H1 (cell line): ENCODE measurements around the gene MMP21. TPM values are rescaled to one million over a fixed set of nuclear protein-coding genes. Genes with fewer than 3 reads are reported as not detected.

Experiments used
- CTCF ChIA-PET: fragments of 300-600 bp; sonication (Branson Sonifier 250); formaldehyde crosslinking; loops from one replicate; lab custom pipeline; 2021; ENCODE audit not compliant: partially characterized antibody; lab: Charles Lee
- POLR2A ChIA-PET: fragments of 300-600 bp; sonication (Branson Sonifier 250); formaldehyde crosslinking; loops from one replicate; lab custom pipeline; 2021; ENCODE audit warnings: inconsistent platforms; ENCODE audit not compliant: partially characterized antibody; lab: Charles Lee
- DNase-seq, 2 experiments: peaks; one replicate each; pipeline versions ENCODE4 v3.0.0 to v3.0.0-alpha.2; 2010 to 2022; ENCODE audit warnings: low spot score in 2 of 2, low read depth in 1 of 2, mixed read lengths in 1 of 2
- FAIRE-seq: peaks from 2 replicates; lab custom pipeline; 2011; peaks lifted over from hg19 to GRCh38; lab: Jason Lieb, UNC
- H2AFZ ChIP-seq: 2 replicates; pipeline ENCODE4 v1.8.1; 2012; ENCODE audit warnings: low read length, inconsistent platforms
- H2AK5ac ChIP-seq: 2 replicates; pipeline ENCODE4 v1.6.1; 2013; ENCODE audit warnings: low read depth, low read length
- H2BK120ac ChIP-seq: replicated peaks from 2 replicates; pipeline ENCODE3; 2013; ENCODE audit warnings: low read depth, low read length, inconsistent platforms
- H2BK12ac ChIP-seq: 2 replicates; pipeline ENCODE4 v1.6.1; 2013; ENCODE audit warnings: low read depth, low read length
- H2BK15ac ChIP-seq: 2 replicates; pipeline ENCODE4 v1.6.1; 2013; ENCODE audit warnings: low read length
- H2BK20ac ChIP-seq: 2 replicates; pipeline ENCODE4 v1.6.1; 2013; ENCODE audit warnings: low read length
- H2BK5ac ChIP-seq: 2 replicates; pipeline ENCODE4 v1.6.1; 2013; ENCODE audit warnings: low read depth, low read length
- H3K14ac ChIP-seq: 2 replicates; pipeline ENCODE4 v1.6.1; 2013; ENCODE audit warnings: inconsistent platforms; ENCODE audit not compliant: insufficient read length
- H3K18ac ChIP-seq: 2 replicates; pipeline ENCODE4 v1.6.1; 2013; ENCODE audit warnings: low read length; ENCODE audit errors: extremely low read depth
- H3K23ac ChIP-seq: 2 replicates; pipeline ENCODE4 v1.6.1; 2013; ENCODE audit warnings: inconsistent platforms; ENCODE audit not compliant: insufficient read length
- H3K23me2 ChIP-seq: 2 replicates; pipeline ENCODE4 v1.6.1; 2013; ENCODE audit warnings: low read depth, low read length
- H3K27ac ChIP-seq: 2 replicates; pipeline ENCODE4 v1.6.1; 2011; ENCODE audit warnings: low read depth, low read length, inconsistent platforms
- H3K27me3 ChIP-seq, 4 experiments: replicated peaks in 1 of 4; 1 replicate in 1 of 4; 2 replicates in 3 of 4; pipeline versions ENCODE4 v1.6.1 to v1.8.1; 2011 to 2013; ENCODE audit warnings: low read length in 3 of 4, mild to moderate bottlenecking in 3 of 4, inconsistent platforms in 2 of 4, mixed read lengths in 2 of 4, moderate library complexity in 1 of 4; ENCODE audit not compliant: control insufficient read depth in 3 of 4, insufficient read depth in 3 of 4; ENCODE audit errors: extremely low read depth in 1 of 4
- H3K36me3 ChIP-seq, 4 experiments: 2 replicates each; pipeline versions ENCODE4 v1.6.1 to v1.8.1; 2011 to 2013; ENCODE audit warnings: mild to moderate bottlenecking in 4 of 4, low read length in 3 of 4, moderate library complexity in 2 of 4, control low read depth in 1 of 4, inconsistent platforms in 1 of 4; ENCODE audit not compliant: insufficient read depth in 4 of 4, control insufficient read depth in 2 of 4
- H3K4ac ChIP-seq: replicated peaks from 2 replicates; pipeline ENCODE3; 2013; ENCODE audit warnings: low read length, low read depth, mixed read lengths, inconsistent platforms; ENCODE audit not compliant: insufficient read length
- H3K4me1 ChIP-seq, 4 experiments: replicated peaks in 1 of 4; 1 replicate in 1 of 4; 2 replicates in 3 of 4; pipeline versions ENCODE4 v1.6.1 to v1.8.1; 2011 to 2013; ENCODE audit warnings: low read length in 3 of 4, inconsistent platforms in 2 of 4, mixed read lengths in 1 of 4; ENCODE audit not compliant: insufficient read depth in 4 of 4, control insufficient read depth in 3 of 4
- H3K4me2 ChIP-seq, 2 experiments: 2 replicates each; pipeline versions ENCODE4 v1.6.1 to v1.8.1; 2011 to 2013; ENCODE audit warnings: low read depth in 2 of 2, low read length in 2 of 2, control low read depth in 1 of 2, inconsistent platforms in 1 of 2, mild to moderate bottlenecking in 1 of 2; ENCODE audit not compliant: insufficient read depth in 1 of 2
- H3K4me3 ChIP-seq, 4 experiments: fragments of 200-600, 300-600 bp in 1 of 4; sonication (generic), shearing (Covaris generic), sonication (Bioruptor Twin) in 1 of 4; 2 replicates each; pipeline versions ENCODE4 v1.5.1 to v1.8.1; 2011 to 2016; ENCODE audit warnings: low read length in 4 of 4, low read depth in 3 of 4, control low read depth in 2 of 4, inconsistent platforms in 2 of 4, mild to moderate bottlenecking in 2 of 4, mixed read lengths in 1 of 4, moderate library complexity in 1 of 4; ENCODE audit not compliant: insufficient read depth in 2 of 4; ENCODE audit errors: extremely low read depth in 1 of 4
- H3K56ac ChIP-seq: replicated peaks from 2 replicates; pipeline ENCODE3; 2013; ENCODE audit warnings: low read depth, mild to moderate bottlenecking, mixed read lengths, low read length, inconsistent platforms; ENCODE audit not compliant: insufficient read length
- H3K79me1 ChIP-seq: 2 replicates; pipeline ENCODE4 v1.6.1; 2013; ENCODE audit warnings: low read depth, low read length, control low read depth
- H3K79me2 ChIP-seq, 2 experiments: 2 replicates each; pipeline versions ENCODE4 v1.6.1 to v1.8.1; 2012 to 2013; ENCODE audit warnings: low read length in 2 of 2, mild to moderate bottlenecking in 2 of 2, inconsistent platforms in 1 of 2; ENCODE audit not compliant: insufficient read depth in 2 of 2, control insufficient read depth in 1 of 2
- H3K9ac ChIP-seq, 4 experiments: replicated peaks in 1 of 4; 1 replicate in 1 of 4; 2 replicates in 3 of 4; pipeline versions ENCODE4 v1.6.1 to v1.8.1; 2011 to 2013; ENCODE audit warnings: low read depth in 3 of 4, low read length in 3 of 4, control low read depth in 2 of 4, mild to moderate bottlenecking in 2 of 4, moderate library complexity in 2 of 4, inconsistent platforms in 1 of 4; ENCODE audit errors: extremely low read depth in 1 of 4
- H3K9me3 ChIP-seq, 2 experiments: 2 replicates each; pipeline versions ENCODE4 v1.6.1 to v1.8.1; 2012 to 2013; ENCODE audit warnings: mild to moderate bottlenecking in 2 of 2, moderate library complexity in 2 of 2, control low read depth in 1 of 2, inconsistent platforms in 1 of 2, low read depth in 1 of 2, low read length in 1 of 2, mixed read lengths in 1 of 2; ENCODE audit not compliant: insufficient read depth in 2 of 2
- H4K20me1 ChIP-seq, 2 experiments: replicated peaks in 1 of 2; 2 replicates each; pipeline versions ENCODE3 to v1.8.1; 2011 to 2013; ENCODE audit warnings: inconsistent platforms in 2 of 2, low read length in 2 of 2, mild to moderate bottlenecking in 1 of 2; ENCODE audit not compliant: insufficient read depth in 2 of 2, control insufficient read depth in 1 of 2
- H4K5ac ChIP-seq: 2 replicates; pipeline ENCODE4 v1.6.1; 2013; ENCODE audit warnings: low read length, low read depth, mixed read lengths, inconsistent platforms; ENCODE audit not compliant: insufficient read length
- H4K8ac ChIP-seq: 2 replicates; pipeline ENCODE4 v1.8.0; 2013; ENCODE audit warnings: mild to moderate bottlenecking, moderate library complexity, low read length, inconsistent platforms; ENCODE audit not compliant: insufficient read depth; ENCODE audit errors: extremely low read depth
- H4K91ac ChIP-seq: replicated peaks from 2 replicates; pipeline ENCODE3; 2013; ENCODE audit warnings: low read length, mixed read lengths, inconsistent platforms; ENCODE audit not compliant: insufficient read length
- BACH1 ChIP-seq: IDR thresholded peaks from 2 replicates; pipeline ENCODE4 v1.6.1; 2012; ENCODE audit warnings: low read length, improper control_type of control experiment
- BRCA1 ChIP-seq: IDR thresholded peaks from 2 replicates; pipeline ENCODE4 v1.6.1; 2012; ENCODE audit warnings: low read depth, low read length, improper control_type of control experiment
- GTF2F1 ChIP-seq: IDR thresholded peaks from 2 replicates; pipeline ENCODE4 v1.6.1; 2012; ENCODE audit warnings: low read depth, low read length, improper control_type of control experiment, borderline replicate concordance
- JUN ChIP-seq: IDR thresholded peaks from 2 replicates; pipeline ENCODE4 v1.6.1; 2011; ENCODE audit warnings: low read depth, mild to moderate bottlenecking, improper control_type of control experiment, low read length
- MAFK ChIP-seq: IDR thresholded peaks from 2 replicates; pipeline ENCODE4 v1.6.1; 2012; ENCODE audit warnings: low read depth, mild to moderate bottlenecking, improper control_type of control experiment, low read length
- NRF1 ChIP-seq: IDR thresholded peaks from 2 replicates; pipeline ENCODE4 v1.6.1; 2011; ENCODE audit warnings: mild to moderate bottlenecking, low read depth, low read length, improper control_type of control experiment
- SAP30 ChIP-seq: fragments of 300-600 bp; sonication (generic); IDR thresholded peaks from 2 replicates; pipeline ENCODE4 v1.7.1; 2012; ENCODE audit warnings: low read length, moderate library complexity, mild to moderate bottlenecking, inconsistent platforms; ENCODE audit not compliant: insufficient read depth, insufficient replicate concordance
- SP1 ChIP-seq: IDR thresholded peaks from 2 replicates; pipeline ENCODE4 v1.6.1; 2011; ENCODE audit warnings: low read depth, low read length
- SP4 ChIP-seq: IDR thresholded peaks from 2 replicates; pipeline ENCODE4 v1.6.1; 2012; ENCODE audit warnings: low read length, inconsistent platforms
- SUZ12 ChIP-seq: fragments of 200-600 bp; sonication (generic); IDR thresholded peaks from 2 replicates; pipeline ENCODE4 v1.6.1; 2012; ENCODE audit warnings: mild to moderate bottlenecking, inconsistent platforms, low read length, moderate library complexity, mixed read lengths
- TAF7 ChIP-seq: optimal IDR thresholded peaks from 2 replicates; pipeline ENCODE3; 2011; ENCODE audit warnings: low read depth, mild to moderate bottlenecking, inconsistent platforms, low read length, moderate library complexity, borderline replicate concordance
- USF2 ChIP-seq: IDR thresholded peaks from 2 replicates; pipeline ENCODE4 v1.6.1; 2011; ENCODE audit warnings: low read length, improper control_type of control experiment
- YY1 ChIP-seq: IDR thresholded peaks from 2 replicates; pipeline ENCODE4 v1.6.1; 2011; ENCODE audit warnings: low read depth, mild to moderate bottlenecking, low read length
- WGBS, 2 experiments: shearing (Covaris generic) in 1 of 2; methylation state at CpG; one replicate each; pipeline versions ENCODE4 v1.1.6 to v1.1.7; 2013 to 2015; ENCODE audit warnings: low lambda C conversion rate in 2 of 2, mixed read lengths in 2 of 2, inconsistent platforms in 1 of 2, low coverage in 1 of 2, missing lambda C conversion rate in 1 of 2; ENCODE audit not compliant: insufficient replicate concordance in 2 of 2, insufficient coverage in 1 of 2, insufficient read length in 1 of 2; ENCODE audit errors: extremely low coverage in 1 of 2, missing lambda C conversion rate in 1 of 2; 5-methylcytosine and 5-hydroxymethylcytosine counted together
- polyA plus RNA-seq, 7 experiments: library from polyadenylated mRNA; depleted of rRNA in 3 of 7; stranded (reverse) in 5 of 7; unstranded in 2 of 7; fragments of >200 nt in 5 of 7; fragments of 200-250 nt in 2 of 7; gene quantifications; 1 replicate in 5 of 7; 2 replicates in 1 of 7; 4 replicates in 1 of 7; pipeline versions ENCODE4 v1.2.1 to v1.2.3, GENCODE V29; 2011 to 2013; ENCODE audit warnings: missing spikeins in 2 of 7, mixed read lengths in 2 of 7
- total RNA-seq: library from RNA; stranded (reverse); fragmentation: NEBNext Ultra II Directional; extraction: Animal tissue kit (Norgen Biotek cat#: 25700); gene quantifications from 2 replicates; pipeline ENCODE4 v1.2.1, GENCODE V29; 2021

Gene MMP21
- total and polyA plus RNA-seq, 2 of the 8 experiments (the other 6 are each of a cell fraction or from before 2014, with no cell fraction given): not detected

DNA sequence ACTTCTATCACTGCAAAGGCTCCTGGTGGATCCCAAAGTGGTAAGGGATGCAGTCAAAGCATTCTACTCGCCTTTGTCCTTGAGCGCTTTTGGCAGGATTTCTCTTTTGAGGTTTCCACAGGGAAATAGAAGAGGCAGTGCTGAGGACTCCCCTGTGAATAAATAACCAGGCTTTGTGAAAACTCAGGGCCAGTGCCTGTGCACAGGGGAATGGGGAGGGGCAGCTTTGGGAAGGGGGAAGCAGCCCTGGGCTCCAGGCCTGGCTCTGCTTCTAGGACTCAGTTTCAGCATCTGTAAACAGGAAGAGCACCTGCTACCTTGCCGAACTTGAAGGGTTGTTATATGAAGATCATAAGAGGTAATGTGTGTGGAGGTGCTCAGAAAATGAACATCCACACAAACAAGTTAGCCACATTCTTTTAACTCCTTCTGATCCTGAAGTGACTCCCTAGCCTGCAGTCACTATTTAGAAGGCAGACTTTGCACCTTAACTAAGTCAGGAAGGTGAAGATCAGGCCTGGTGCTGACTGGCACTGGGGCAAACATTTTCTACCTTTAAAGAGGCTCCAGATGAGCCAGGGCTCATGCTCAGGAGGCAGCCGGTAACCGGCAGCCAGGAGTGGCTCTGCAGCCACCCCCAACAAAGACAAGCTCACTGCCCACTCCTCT lies 22.5 kb upstream of the MMP21 start:
- Histone ChIP-seq H3K4me1 (no peaks in the 10 kb centered on the region), H2AFZ (no peak overlapping the region), H3K23me2 (no peaks in the 10 kb centered on the region), H4K5ac (no peak overlapping the region), H3K9ac (no peak overlapping the region), H3K4me2 (no peak overlapping the region), H3K79me2 (no peaks in the 10 kb centered on the region), H3K36me3 (peaks cover 0 to 27% (median 4%) of the 10 kb centered on the region in 4 experiments; a peak in 6 of 8 replicates), H3K27me3 (no peaks in the 10 kb centered on the region), H2AK5ac (no peak overlapping the region), H2BK5ac (no peak overlapping the region), H2BK120ac (no peak overlapping the region), H3K4ac (no peak overlapping the region), H4K91ac (no peak overlapping the region), H3K18ac (no peak overlapping the region), H3K27ac (no peak overlapping the region), H3K9me3 (no peaks in the 10 kb centered on the region), H2BK12ac (no peak overlapping the region), H3K79me1 (no peaks in the 10 kb centered on the region), H3K56ac (no peak overlapping the region), H3K23ac (no peak overlapping the region), H3K4me3 (no peak overlapping the region), H4K20me1 (peaks cover 2 to 4% of the 10 kb centered on the region in 2 experiments), H3K14ac (no peak overlapping the region), H2BK20ac (no peak overlapping the region), H2BK15ac (no peak overlapping the region), H4K8ac (no peak overlapping the region)
- FAIRE-seq (no peak), DNase-seq (no peak)
- WGBS, 2 experiments: 89% methylated on average over 5 of the region's 5 CpGs; no CpG with 5 or more reads in 1 of the 2 experiments
- CTCF ChIA-PET: no interaction called here
- POLR2A ChIA-PET: no interaction called here
- no peak for TF ChIP-seq NRF1
- TF ChIP-seq SP1: no peak
- no peak for TF ChIP-seq BRCA1
- TF ChIP-seq MAFK: no peak
- no peak for TF ChIP-seq BACH1
- TF ChIP-seq USF2: no peak
- TF ChIP-seq JUN: no peak
- no peak for TF ChIP-seq GTF2F1
- TF ChIP-seq SP4: no peak
- TF ChIP-seq TAF7: no peak
- TF ChIP-seq SUZ12: no peak
- TF ChIP-seq SAP30: no peak
- TF ChIP-seq YY1: no peak
